Thoracic aorta endothelial cell (primary cell): ENCODE data around the gene PILRA. TPM values are rescaled to one million over a fixed set of nuclear protein-coding genes. Genes with fewer than 3 reads are reported as not detected.

Experiments used
- small RNA-seq: library from RNA; depleted of rRNA; stranded (forward); fragments of <200 nt; gene quantifications from one replicate; pipeline ENCODE3, GENCODE V24; 2012
- total RNA-seq: library from RNA; depleted of rRNA; stranded (reverse); fragments of >200 nt; gene quantifications from 2 replicates; pipeline ENCODE4 v1.2.3, GENCODE V29; 2012

Gene PILRA
- total RNA-seq, result 0.22 and 0.40 TPM in 2 replicates

DNA sequence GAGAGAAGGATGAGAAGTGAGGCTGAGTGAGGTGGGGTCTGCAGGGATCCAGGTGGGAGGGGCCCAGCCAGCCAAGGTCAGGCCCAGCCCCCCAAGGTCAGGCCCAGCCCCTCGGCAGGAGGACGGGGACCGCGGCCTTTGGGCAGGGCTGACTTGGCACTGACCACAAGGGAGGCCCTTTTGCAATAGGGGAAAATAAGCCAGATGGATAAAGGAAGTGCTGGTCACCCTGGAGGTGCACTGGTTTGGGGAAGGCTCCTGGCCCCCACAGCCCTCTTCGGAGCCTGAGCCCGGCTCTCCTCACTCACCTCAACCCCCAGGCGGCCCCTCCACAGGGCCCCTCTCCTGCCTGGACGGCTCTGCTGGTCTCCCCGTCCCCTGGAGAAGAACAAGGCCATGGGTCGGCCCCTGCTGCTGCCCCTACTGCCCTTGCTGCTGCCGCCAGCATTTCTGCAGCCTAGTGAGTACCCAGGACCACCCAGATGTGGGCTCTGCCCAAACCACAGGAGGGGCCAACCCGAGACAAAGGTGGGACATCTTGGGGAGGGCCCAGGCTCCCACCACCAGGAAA is at the start of gene PILRA:
PILRA (plus strand) TSS at position 227 of the 571 bp plus-strand sequence; CDS start at position 397, 170 bp downstream.

DNA sequence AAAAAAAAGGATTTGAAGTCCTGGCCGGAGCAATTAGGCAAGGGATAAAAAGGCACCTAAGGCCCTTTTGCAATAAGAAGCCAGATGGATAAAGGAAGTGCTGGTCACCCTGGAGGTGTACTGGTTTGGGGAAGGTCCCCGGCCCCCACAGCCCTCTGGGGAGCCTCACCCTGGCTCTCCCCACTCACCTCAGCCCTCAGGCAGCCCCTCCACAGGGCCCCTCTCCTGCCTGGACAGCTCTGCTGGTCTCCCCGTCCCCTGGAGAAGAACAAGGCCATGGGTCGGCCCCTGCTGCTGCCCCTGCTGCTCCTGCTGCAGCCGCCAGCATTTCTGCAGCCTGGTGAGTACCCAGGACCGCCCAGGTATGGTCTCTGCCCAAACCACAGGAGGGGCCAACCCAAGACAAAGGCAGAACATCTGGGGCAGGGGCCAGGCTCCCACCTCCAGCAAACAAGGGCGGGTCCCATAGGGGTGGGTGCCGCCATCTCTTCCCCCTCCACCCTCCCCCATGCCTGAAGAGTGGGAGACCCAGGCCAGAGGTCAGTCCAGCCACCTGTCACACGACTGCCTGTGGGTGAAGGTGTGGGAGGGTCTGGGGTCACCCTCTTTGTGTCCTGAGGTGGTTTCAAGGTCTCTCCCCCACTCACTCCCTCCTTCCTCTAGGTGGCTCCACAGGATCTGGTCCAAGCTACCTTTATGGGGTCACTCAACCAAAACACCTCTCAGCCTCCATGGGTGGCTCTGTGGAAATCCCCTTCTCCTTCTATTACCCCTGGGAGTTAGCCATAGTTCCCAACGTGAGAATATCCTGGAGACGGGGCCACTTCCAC is 15.0 kb upstream of the PILRA start, which contains the start of gene PILRB:
PILRB (plus strand) TSS at position 91 of the 830 bp plus-strand sequence; CDS start at position 277, 186 bp downstream.

DNA sequence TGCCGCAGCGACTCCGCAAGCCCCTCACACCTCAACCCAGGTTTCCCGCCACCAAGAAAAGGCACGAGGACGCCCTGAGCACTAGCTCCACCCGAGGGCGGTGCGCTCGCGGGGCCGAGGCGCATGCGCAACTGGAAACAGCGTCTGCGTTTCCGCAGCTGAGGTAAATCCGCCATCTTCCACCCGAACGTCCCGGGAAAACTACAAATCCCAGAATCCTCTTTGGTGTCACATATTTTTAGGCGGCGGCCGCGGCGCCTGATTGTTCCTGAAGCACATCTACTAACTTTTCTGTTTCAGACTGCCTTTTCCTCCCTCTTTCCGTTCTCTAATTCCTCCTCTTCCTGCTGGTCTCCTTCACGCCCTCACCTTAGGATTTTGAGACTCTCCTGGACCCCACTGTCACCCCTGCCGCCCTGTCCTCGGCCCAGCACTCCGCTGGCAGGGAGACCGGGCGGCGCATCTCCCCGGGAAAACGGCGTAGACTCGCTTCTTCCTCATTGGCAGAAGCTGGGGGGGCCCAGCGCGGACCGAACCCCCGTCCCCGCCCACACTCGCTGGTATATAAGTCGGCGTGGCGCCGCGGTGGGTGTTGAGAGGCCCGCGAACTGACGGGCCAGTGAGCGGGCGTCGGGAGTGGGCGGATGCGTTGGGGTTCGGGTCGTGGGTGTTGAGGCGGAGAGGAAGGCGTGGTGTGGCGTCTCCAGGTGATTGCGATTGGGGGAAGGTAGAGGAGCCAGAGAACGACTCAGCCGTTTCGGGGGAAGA is 55.1 kb downstream of the PILRA start, which contains the start of gene ZCWPW1:
ZCWPW1 (minus strand) TSS at position 505 of the 768 bp plus-strand sequence. CDS start 8,054 bp downstream, outside the sequence.

DNA sequence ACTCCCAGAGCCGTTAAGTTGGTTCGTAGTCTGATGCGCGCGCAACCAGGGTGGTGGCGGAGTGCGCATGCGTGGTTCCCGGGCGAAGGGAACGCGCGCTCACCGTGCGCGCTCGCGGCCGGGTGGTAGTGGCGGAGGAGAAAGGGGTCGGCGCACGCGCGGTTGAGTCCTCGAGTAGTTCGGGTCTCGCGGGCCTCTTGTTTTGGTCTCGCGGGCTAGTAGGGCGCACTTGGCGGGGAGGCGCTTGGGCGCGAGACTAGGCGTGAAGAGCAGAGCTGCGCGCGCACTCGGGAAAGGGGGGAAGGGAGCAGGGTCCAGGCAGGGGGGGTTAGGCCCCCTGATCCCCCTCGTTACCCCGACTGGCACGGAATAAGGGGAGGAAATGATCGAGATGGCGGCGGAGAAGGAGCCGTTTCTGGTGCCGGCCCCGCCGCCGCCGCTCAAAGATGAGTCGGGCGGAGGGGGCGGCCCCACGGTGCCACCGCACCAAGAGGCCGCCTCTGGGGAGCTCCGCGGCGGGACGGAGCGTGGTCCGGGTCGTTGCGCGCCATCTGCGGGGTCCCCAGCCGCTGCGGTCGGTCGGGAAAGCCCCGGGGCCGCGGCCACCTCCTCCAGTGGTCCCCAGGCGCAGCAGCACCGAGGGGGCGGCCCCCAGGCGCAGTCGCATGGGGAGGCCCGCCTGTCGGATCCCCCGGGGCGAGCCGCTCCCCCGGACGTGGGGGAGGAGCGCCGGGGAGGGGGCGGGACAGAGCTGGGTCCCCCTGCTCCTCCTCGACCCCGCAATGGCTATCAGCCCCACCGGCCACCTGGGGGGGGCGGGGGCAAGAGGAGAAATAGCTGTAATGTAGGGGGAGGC is 56.6 kb downstream of the PILRA start, which contains the start of gene MEPCE:
MEPCE (plus strand) TSS at position 195 of the 856 bp plus-strand sequence; CDS start at position 383, 188 bp downstream.

Small RNA genes lying within 50 kb of the gene (small RNA-seq; reads per million reads assigned to genes)
- gene RF00019, result not detected

Other genes starting within 250 kb of the PILRA start
- gene MBLAC1, start 246.5 kb upstream of the PILRA start, total RNA-seq, result 1.3 and 1.9 TPM in 2 replicates
- 72.7 and 77.8 TPM in 2 replicates for gene LAMTOR4, start 224.6 kb upstream of the PILRA start, total RNA-seq
- 9.9 and 11.7 TPM in 2 replicates for gene TRAPPC14, start 214.8 kb upstream of the PILRA start, total RNA-seq
- gene GAL3ST4, start 204.9 kb upstream of the PILRA start, total RNA-seq, result 1.5 and 1.9 TPM in 2 replicates
- 3.9 and 4.1 TPM in 2 replicates for gene GPC2, start 196.1 kb upstream of the PILRA start, total RNA-seq
- gene STAG3, start 195.6 kb upstream of the PILRA start, total RNA-seq, result 0.79 and 3.3 TPM in 2 replicates
- not detected in 2 replicates for gene PVRIG, start 153.5 kb upstream of the PILRA start, total RNA-seq
- not detected in 2 replicates for gene SPDYE3, start 65.8 kb upstream of the PILRA start, total RNA-seq
- 12.4 and 14.9 TPM in 2 replicates for gene PILRB, start 15.4 kb upstream of the PILRA start, total RNA-seq
- 0.53 and 0.79 TPM in 2 replicates for gene ZCWPW1, start 55.2 kb downstream of the PILRA start, total RNA-seq
- gene MEPCE, start 56.3 kb downstream of the PILRA start, total RNA-seq, result 33.0 and 44.9 TPM in 2 replicates
- gene PPP1R35, start 63.0 kb downstream of the PILRA start, total RNA-seq, result 13.9 and 14.5 TPM in 2 replicates
- gene SPACDR, start 90.8 kb downstream of the PILRA start, total RNA-seq, result 1.7 and 1.9 TPM in 2 replicates
- gene TSC22D4, start 105.7 kb downstream of the PILRA start, total RNA-seq, result 45.9 and 54.2 TPM in 2 replicates
- 2.7 and 4.1 TPM in 2 replicates for gene NYAP1, start 110.4 kb downstream of the PILRA start, total RNA-seq
- 33.0 and 36.8 TPM in 2 replicates for gene AGFG2, start 165.7 kb downstream of the PILRA start, total RNA-seq
- gene SAP25, start 200.4 kb downstream of the PILRA start, total RNA-seq, result 0.53 TPM in 1 of 2 replicates, not detected in the other
- gene LRCH4, start 212.6 kb downstream of the PILRA start, total RNA-seq, result 18.6 and 21.3 TPM in 2 replicates
- 0.14 and 0.27 TPM in 2 replicates for gene FBXO24, start 212.8 kb downstream of the PILRA start, total RNA-seq
- 1.2 and 1.3 TPM in 2 replicates for gene PCOLCE, start 228.9 kb downstream of the PILRA start, total RNA-seq
- 6.6 and 6.7 TPM in 2 replicates for gene MOSPD3, start 239.1 kb downstream of the PILRA start, total RNA-seq